ENCODE results near the gene NCOA5. TPM values are rescaled to one million over a fixed set of nuclear protein-coding genes. Genes with fewer than 3 reads are reported as not detected.

Gene NCOA5
- total and polyA plus RNA-seq, 2 donors from 2014 or later, result 15.4 to 28.3 TPM

DNA sequence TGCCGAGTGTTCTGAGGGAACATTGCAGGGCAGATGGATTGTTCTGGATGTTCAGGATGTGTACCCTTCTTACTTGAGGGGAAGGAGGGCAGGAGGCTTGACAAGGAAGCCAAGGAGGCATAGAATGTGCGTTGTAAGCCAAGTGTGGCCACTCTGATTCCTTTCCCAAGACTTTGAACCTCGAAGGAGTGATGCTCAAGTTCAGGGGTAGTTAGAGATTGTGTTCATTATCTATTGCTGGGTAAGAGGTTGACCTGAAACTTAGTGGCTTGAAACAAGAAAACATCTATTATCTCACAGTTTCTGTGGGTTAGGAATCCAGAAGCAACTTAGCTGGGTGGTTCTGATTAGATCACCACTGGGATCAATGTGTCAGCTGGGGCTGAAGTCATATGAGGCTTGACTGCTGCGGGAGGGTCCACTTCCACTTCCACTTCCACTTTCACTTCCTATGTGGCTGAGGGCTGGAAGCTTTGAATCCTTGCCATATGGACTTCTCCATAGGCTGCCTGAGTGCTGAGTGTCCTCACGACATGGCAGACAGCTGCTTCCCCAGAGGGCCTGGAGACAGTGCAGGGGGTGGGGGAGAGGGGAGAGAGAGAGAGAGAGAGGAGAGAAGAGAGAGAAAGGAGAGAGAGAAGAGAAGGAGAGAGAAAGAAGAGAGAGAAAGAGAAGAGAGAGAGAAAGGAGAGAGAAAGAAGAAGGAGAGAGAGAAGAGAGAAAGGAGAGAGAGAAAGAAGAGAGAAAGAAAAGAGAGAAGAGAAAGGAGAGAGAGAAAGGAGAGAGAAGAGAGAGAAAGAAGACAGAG lies 21.5 kb upstream of the NCOA5 start:
- Histone ChIP-seq H3K36me3 (ENCODE audit: control insufficient read depth in 2 of 3, insufficient read depth in 3 of 3, low read length in 3 of 3) (no peaks in the 10 kb centered on the region), H3K4me1 (ENCODE audit: control insufficient read depth in 2 of 3, insufficient read depth in 2 of 3, low read depth in 1 of 3, low read length in 3 of 3) (no peaks in the 10 kb centered on the region), H3K27me3 (ENCODE audit: control insufficient read depth, insufficient read depth, low read length) (no peaks in the 10 kb centered on the region), H3K4me3 (ENCODE audit: low read length in 3 of 3) (no peak overlapping the region), H3K9ac (ENCODE audit: low read length in 3 of 3) (no peak overlapping the region), H3K27ac (ENCODE audit: low read depth in 2 of 2, low read length in 2 of 2) (no peak overlapping the region), H3K9me3 (ENCODE audit: control insufficient read depth in 2 of 3, insufficient read depth in 1 of 3, low read length in 3 of 3) (no peaks in the 10 kb centered on the region)
- DNase-seq (no peak), FAIRE-seq (no peak)
- intact Hi-C loops (cut with DNase I), result no loop called here
- TF ChIP-seq CTCF (IDR thresholded peaks at IDR 0.05; ENCODE audit: borderline replicate concordance, extremely low read depth, insufficient read depth), result no peak

DNA sequence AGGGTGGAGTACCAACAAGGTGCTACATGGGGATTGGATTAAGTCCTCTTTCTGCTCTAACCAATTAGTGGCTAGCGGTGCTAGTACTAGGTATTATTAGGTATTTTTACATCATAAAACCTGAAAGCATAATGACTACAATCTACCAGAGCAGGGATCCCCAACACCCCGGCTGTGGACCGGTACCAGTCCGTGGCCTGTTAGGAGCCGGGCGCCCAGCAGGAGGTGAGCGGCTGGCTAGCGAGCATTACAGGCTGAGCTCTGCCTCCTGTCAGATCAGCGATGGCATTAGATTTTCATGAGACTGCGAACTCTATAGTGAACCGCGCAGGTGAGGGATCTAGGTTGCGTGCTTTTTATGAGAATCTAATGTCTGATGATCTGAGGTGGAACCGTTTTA lies 19.2 kb upstream of the NCOA5 start:
- Histone ChIP-seq H3K9me3 (ENCODE audit: control insufficient read depth in 2 of 3, insufficient read depth in 1 of 3, low read length in 3 of 3) (no peaks in the 10 kb centered on the region), H3K4me1 (ENCODE audit: control insufficient read depth in 2 of 3, insufficient read depth in 2 of 3, low read depth in 1 of 3, low read length in 3 of 3) (no peaks in the 10 kb centered on the region), H3K27ac (ENCODE audit: low read depth in 2 of 2, low read length in 2 of 2) (no peak overlapping the region), H3K9ac (ENCODE audit: low read length in 3 of 3) (no peak overlapping the region), H3K27me3 (ENCODE audit: control insufficient read depth, insufficient read depth, low read length) (no peaks in the 10 kb centered on the region), H3K4me3 (ENCODE audit: low read length in 3 of 3) (no peak overlapping the region), H3K36me3 (ENCODE audit: control insufficient read depth in 2 of 3, insufficient read depth in 3 of 3, low read length in 3 of 3) (no peaks in the 10 kb centered on the region)
- FAIRE-seq (no peak), DNase-seq (no peak)
- intact Hi-C loops (cut with DNase I), result no loop called here
- no peak for TF ChIP-seq CTCF (IDR thresholded peaks at IDR 0.05; ENCODE audit: borderline replicate concordance, extremely low read depth, insufficient read depth)

DNA sequence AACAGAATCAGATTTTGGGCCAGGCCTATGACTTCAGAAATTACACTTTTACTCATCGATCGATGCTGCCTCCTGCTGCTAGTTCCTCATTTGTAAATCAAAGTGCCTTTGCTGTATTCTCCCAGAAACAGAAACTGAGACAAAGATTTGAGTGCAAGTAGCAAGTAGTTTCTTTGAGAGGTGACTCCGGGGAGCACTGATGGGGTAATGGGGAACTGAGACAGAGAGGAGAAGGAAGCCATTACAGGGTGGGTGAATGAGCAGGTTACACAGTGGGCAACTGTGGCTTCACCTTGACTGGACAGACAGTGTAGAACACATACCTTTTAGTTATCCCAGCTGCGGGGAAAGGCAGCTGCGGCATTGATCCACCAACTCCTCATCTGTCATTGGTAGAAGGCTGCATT lies 18.7 kb upstream of the NCOA5 start:
- Histone ChIP-seq H3K36me3 (ENCODE audit: control insufficient read depth in 2 of 3, insufficient read depth in 3 of 3, low read length in 3 of 3) (no peaks in the 10 kb centered on the region), H3K27me3 (ENCODE audit: control insufficient read depth, insufficient read depth, low read length) (no peaks in the 10 kb centered on the region), H3K4me1 (ENCODE audit: control insufficient read depth in 2 of 3, insufficient read depth in 2 of 3, low read depth in 1 of 3, low read length in 3 of 3) (no peaks in the 10 kb centered on the region), H3K27ac (ENCODE audit: low read depth in 2 of 2, low read length in 2 of 2) (no peak overlapping the region), H3K9ac (ENCODE audit: low read length in 3 of 3) (no peak overlapping the region), H3K4me3 (ENCODE audit: low read length in 3 of 3) (no peak overlapping the region), H3K9me3 (ENCODE audit: control insufficient read depth in 2 of 3, insufficient read depth in 1 of 3, low read length in 3 of 3) (no peaks in the 10 kb centered on the region)
- DNase-seq (no peak), FAIRE-seq (no peak)
- intact Hi-C loops (cut with DNase I), result no loop called here
- TF ChIP-seq CTCF (IDR thresholded peaks at IDR 0.05; ENCODE audit: borderline replicate concordance, extremely low read depth, insufficient read depth), result no peak

Measured in kidney (tissue), 14 donors.